Smooth muscle cell (in vitro differentiated cells): ENCODE measurements around the gene RUNX3. TPM values are rescaled to one million over a fixed set of nuclear protein-coding genes. Genes with fewer than 3 reads are reported as not detected.

ENCODE experiments used
- DNase-seq: peaks from one replicate; lab custom pipeline; 2025; ENCODE audit not compliant: unreplicated experiment; lab: John Stamatoyannopoulos, UW
- H2AFZ ChIP-seq: fragments of 200-600 bp; sonication (generic); 2 replicates; pipeline ENCODE4 v1.6.0; 2016; ENCODE audit warnings: antibody characterized with exemption, low read depth, mild to moderate bottlenecking
- H3F3A ChIP-seq: fragments of 200-600 bp; sonication (generic); 2 replicates; pipeline ENCODE4 v1.6.0; 2017; ENCODE audit warnings: antibody characterized with exemption, low read depth
- H3K27ac ChIP-seq: fragments of 200-600 bp; sonication (generic); 2 replicates; pipeline ENCODE4 v1.5.1; 2016; ENCODE audit warnings: low read depth, mild to moderate bottlenecking
- H3K27me3 ChIP-seq: fragments of 200-600 bp; sonication (generic); 2 replicates; pipeline ENCODE4 v1.6.1; 2016; ENCODE audit warnings: low read depth, mild to moderate bottlenecking
- H3K36me3 ChIP-seq: fragments of 200-600 bp; sonication (generic); 2 replicates; pipeline ENCODE4 v1.5.1; 2016; ENCODE audit warnings: low read depth
- H3K4me1 ChIP-seq: fragments of 200-600 bp; sonication (generic); 2 replicates; pipeline ENCODE4 v1.5.1; 2016; ENCODE audit warnings: low read depth
- H3K4me2 ChIP-seq: fragments of 200-600 bp; sonication (generic); 2 replicates; pipeline ENCODE4 v1.6.0; 2016; ENCODE audit warnings: mild to moderate bottlenecking
- H3K4me3 ChIP-seq: fragments of 200-600 bp; sonication (generic); 2 replicates; pipeline ENCODE4 v1.5.1; 2016; ENCODE audit warnings: mild to moderate bottlenecking
- H3K79me2 ChIP-seq: fragments of 200-600 bp; sonication (generic); 2 replicates; pipeline ENCODE4 v1.6.0; 2016; ENCODE audit warnings: low read depth, mild to moderate bottlenecking
- H3K9ac ChIP-seq: fragments of 200-600 bp; sonication (generic); 2 replicates; pipeline ENCODE4 v1.6.0; 2016; ENCODE audit warnings: low read depth
- H3K9me3 ChIP-seq: fragments of 200-600 bp; sonication (generic); replicated peaks from 2 replicates; pipeline ENCODE4 v1.5.1; 2016; ENCODE audit warnings: low read depth
- H4K20me1 ChIP-seq: fragments of 200-600 bp; sonication (generic); 2 replicates; pipeline ENCODE4 v1.6.0; 2016; ENCODE audit warnings: low read depth
- CTCF ChIP-seq: fragments of 200-600 bp; sonication (generic); IDR thresholded peaks from 2 replicates; pipeline ENCODE4 v1.5.1; 2017; ENCODE audit warnings: borderline replicate concordance, mild to moderate bottlenecking, antibody characterized with exemption; ENCODE audit not compliant: insufficient read depth, poor library complexity, severe bottlenecking
- WGBS: methylation state at CpG from one replicate; pipeline ENCODE4 v1.1.7; 2016; ENCODE audit warnings: low lambda C conversion rate; 5-methylcytosine and 5-hydroxymethylcytosine counted together
- polyA plus RNA-seq: library from polyadenylated mRNA; unstranded; fragments of >200 nt; fragmentation: Nextera tagmentation; extraction: Ambion mirVana; gene quantifications from 2 replicates; pipeline ENCODE4 v1.2.1, GENCODE V29; 2016
- total RNA-seq: library from RNA; depleted of rRNA; stranded (reverse); fragments of >200 nt; gene quantifications from 2 replicates; pipeline ENCODE4 v1.2.3, GENCODE V29; 2014

RUNX3 gene
- total and polyA plus RNA-seq, 2 experiments from 2014 or later = 4.5 to 8.2 TPM

DNA sequence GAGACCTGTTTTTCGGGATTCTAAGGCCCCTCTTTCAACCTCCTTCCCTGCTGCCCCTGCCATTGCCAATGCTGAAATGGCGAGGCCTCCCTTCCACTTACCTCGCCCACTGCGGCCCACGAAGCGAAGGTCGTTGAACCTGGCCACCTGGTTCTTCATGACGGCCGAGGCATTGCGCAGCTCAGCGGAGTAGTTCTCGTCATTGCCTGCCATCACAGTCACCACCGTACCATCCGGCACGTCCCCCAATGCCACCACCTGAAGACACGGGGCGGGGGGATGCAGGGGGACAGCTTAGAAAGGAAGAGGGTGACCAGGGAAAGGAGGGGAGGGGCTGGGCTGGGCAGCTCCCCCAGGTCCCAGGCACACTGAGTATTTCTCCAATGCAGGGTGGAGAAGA, 2.6 kb downstream of the RUNX3 start:
- H4K20me1 ChIP-seq = peaks cover 87% of the 10 kb centered on the region
- H3K9me3 ChIP-seq = no peaks in the 10 kb centered on the region
- peaks cover 37% of the 10 kb centered on the region for H3K4me1 ChIP-seq
- DNase-seq = no peak
- no peak overlapping the region for H3K27ac ChIP-seq
- H3K79me2 ChIP-seq = no peaks in the 10 kb centered on the region
- H3K4me2 ChIP-seq = no peak overlapping the region
- no peak overlapping the region for H3K4me3 ChIP-seq
- no peaks in the 10 kb centered on the region for H3F3A ChIP-seq
- no peak for TF ChIP-seq CTCF
- peaks cover 69% of the 10 kb centered on the region for H3K27me3 ChIP-seq
- no peak overlapping the region for H3K9ac ChIP-seq
- H2AFZ ChIP-seq = no peak overlapping the region
- WGBS = 87% methylated on average over 17 of the region's 17 CpGs
- no peaks in the 10 kb centered on the region for H3K36me3 ChIP-seq

GRCh38 chr1:24926563-24927249, 3.4 kb downstream of the RUNX3 start:
- Histone ChIP-seq H3F3A (no peaks in the 10 kb centered on the region), H2AFZ (no peak overlapping the region), H3K9me3 (no peaks in the 10 kb centered on the region), H3K79me2 (no peaks in the 10 kb centered on the region), H3K27me3 (peaks cover 66% of the 10 kb centered on the region), H4K20me1 (peaks cover 91% of the 10 kb centered on the region), H3K9ac (no peak overlapping the region), H3K4me2 (no peak overlapping the region), H3K4me3 (no peak overlapping the region), H3K4me1 (peaks cover 34% of the 10 kb centered on the region), H3K27ac (no peak overlapping the region), H3K36me3 (no peaks in the 10 kb centered on the region)
- WGBS = 56% methylated on average over 15 of the region's 15 CpGs
- DNase-seq = no peak
- TF ChIP-seq CTCF = no peak

- Histone ChIP-seq H3K79me2 (no peaks in the 10 kb centered on the region), H3K9me3 (no peaks in the 10 kb centered on the region), H4K20me1 (peaks cover 91% of the 10 kb centered on the region), H3K27ac (no peak overlapping the region), H2AFZ (no peak overlapping the region), H3K36me3 (no peaks in the 10 kb centered on the region), H3K4me1 (peaks cover 30% of the 10 kb centered on the region), H3F3A (no peaks in the 10 kb centered on the region), H3K4me3 (no peak overlapping the region), H3K27me3 (peaks cover 62% of the 10 kb centered on the region), H3K4me2 (no peak overlapping the region), H3K9ac (no peak overlapping the region)
- no peak for DNase-seq
- WGBS = 81% methylated on average over 10 of the region's 10 CpGs
- TF ChIP-seq CTCF = no peak
These were observed 4.1 kb downstream of the RUNX3 start for GRCh38 chr1:24925963-24926362.
